PC-9 (cell line): ENCODE measurements around the gene TMEM273.

Experiments
- CTCF ChIP-seq: fragments of 200-600 bp; sonication (generic); conservative IDR thresholded peaks from 2 replicates; pipeline ENCODE4 v1.6.1; 2017; ENCODE audit warnings: mixed run types, antibody characterized with exemption, mild to moderate bottlenecking, moderate library complexity
- EZH2 ChIP-seq: fragments of 200-600 bp; sonication (generic); IDR thresholded peaks from 2 replicates; pipeline ENCODE4 v1.8.0; 2017; ENCODE audit warnings: antibody characterized with exemption, low read depth

- TF ChIP-seq CTCF (no peak), EZH2 (no peak)
Observed at GRCh38 chr10:49105076-49105475, 83.1 kb downstream of the TMEM273 start.
